Mesendoderm (in vitro differentiated cells): ENCODE results near the gene MYO1E.
"Not testable (repeated sequence)": the region's sequence is repeated elsewhere in the genome, so short reads cannot be mapped to it uniquely, and the experiment has no call there.

Experiments used
- DNase-seq: peaks from one replicate; pipeline ENCODE4 v3.0.0; 2013
- H2AK5ac ChIP-seq: 2 replicates; pipeline ENCODE4 v1.6.1; 2013; ENCODE audit warnings: low read length, inconsistent platforms
- H2BK120ac ChIP-seq: 2 replicates; pipeline ENCODE4 v1.6.1; 2013; ENCODE audit warnings: low read depth, mild to moderate bottlenecking, low read length, moderate library complexity, mixed read lengths
- H2BK15ac ChIP-seq: replicated peaks from 2 replicates; pipeline ENCODE4 v1.6.1; 2013; ENCODE audit warnings: low read depth, mild to moderate bottlenecking, moderate library complexity
- H2BK5ac ChIP-seq: 2 replicates; pipeline ENCODE4 v1.6.1; 2013; ENCODE audit warnings: low read length, inconsistent platforms
- H3K18ac ChIP-seq: 2 replicates; pipeline ENCODE4 v1.6.1; 2013; ENCODE audit warnings: mild to moderate bottlenecking, low read length, mixed read lengths
- H3K23ac ChIP-seq: one replicate; pipeline ENCODE4 v1.6.1; 2013; ENCODE audit warnings: low read length
- H3K27ac ChIP-seq: 2 replicates; pipeline ENCODE4 v1.5.1; 2013; ENCODE audit warnings: low read depth, mild to moderate bottlenecking, inconsistent platforms, low read length, moderate library complexity
- H3K27me3 ChIP-seq: 2 replicates; pipeline ENCODE4 v1.6.1; 2013; ENCODE audit warnings: low read length, control low read depth, mild to moderate bottlenecking, inconsistent platforms; ENCODE audit not compliant: insufficient read depth, poor library complexity
- H3K36me3 ChIP-seq: 2 replicates; pipeline ENCODE4 v1.6.1; 2013; ENCODE audit warnings: low read length, inconsistent platforms; ENCODE audit not compliant: control insufficient read depth, insufficient read depth
- H3K4ac ChIP-seq: one replicate; pipeline ENCODE4 v1.6.1; 2013; ENCODE audit warnings: low read depth, mild to moderate bottlenecking, low read length, moderate library complexity
- H3K4me1 ChIP-seq: 2 replicates; pipeline ENCODE4 v1.6.1; 2013; ENCODE audit warnings: low read depth, low read length, inconsistent platforms; ENCODE audit not compliant: control insufficient read depth
- H3K4me2 ChIP-seq: 2 replicates; pipeline ENCODE4 v1.6.1; 2013; ENCODE audit warnings: low read length
- H3K4me3 ChIP-seq: 2 replicates; pipeline ENCODE4 v1.5.1; 2013; ENCODE audit warnings: mild to moderate bottlenecking, low read length
- H3K56ac ChIP-seq: one replicate; pipeline ENCODE4 v1.6.1; 2013; ENCODE audit warnings: low read length
- H3K79me1 ChIP-seq: 2 replicates; pipeline ENCODE4 v1.6.1; 2013; ENCODE audit warnings: low read length, inconsistent platforms
- H3K79me2 ChIP-seq: 2 replicates; pipeline ENCODE4 v1.6.1; 2013; ENCODE audit warnings: mild to moderate bottlenecking, low read length; ENCODE audit not compliant: control insufficient read depth, insufficient read depth
- H3K9ac ChIP-seq: 2 replicates; pipeline ENCODE4 v1.6.1; 2013; ENCODE audit warnings: low read length, inconsistent platforms
- H4K5ac ChIP-seq: one replicate; pipeline ENCODE4 v1.6.1; 2013; ENCODE audit warnings: low read length
- H4K8ac ChIP-seq: one replicate; pipeline ENCODE4 v1.6.1; 2013; ENCODE audit warnings: low read depth, mild to moderate bottlenecking, control low read depth, low read length, moderate library complexity
- WGBS: extraction: QIAGEN DNeasy Blood & Tissue Kit; methylation state at CpG from one replicate; pipeline ENCODE4 v1.1.7; 2013; ENCODE audit warnings: low lambda C conversion rate, missing lambda C conversion rate; ENCODE audit not compliant: insufficient coverage; ENCODE audit errors: extremely low coverage; 5-methylcytosine and 5-hydroxymethylcytosine counted together

MYO1E gene

DNA sequence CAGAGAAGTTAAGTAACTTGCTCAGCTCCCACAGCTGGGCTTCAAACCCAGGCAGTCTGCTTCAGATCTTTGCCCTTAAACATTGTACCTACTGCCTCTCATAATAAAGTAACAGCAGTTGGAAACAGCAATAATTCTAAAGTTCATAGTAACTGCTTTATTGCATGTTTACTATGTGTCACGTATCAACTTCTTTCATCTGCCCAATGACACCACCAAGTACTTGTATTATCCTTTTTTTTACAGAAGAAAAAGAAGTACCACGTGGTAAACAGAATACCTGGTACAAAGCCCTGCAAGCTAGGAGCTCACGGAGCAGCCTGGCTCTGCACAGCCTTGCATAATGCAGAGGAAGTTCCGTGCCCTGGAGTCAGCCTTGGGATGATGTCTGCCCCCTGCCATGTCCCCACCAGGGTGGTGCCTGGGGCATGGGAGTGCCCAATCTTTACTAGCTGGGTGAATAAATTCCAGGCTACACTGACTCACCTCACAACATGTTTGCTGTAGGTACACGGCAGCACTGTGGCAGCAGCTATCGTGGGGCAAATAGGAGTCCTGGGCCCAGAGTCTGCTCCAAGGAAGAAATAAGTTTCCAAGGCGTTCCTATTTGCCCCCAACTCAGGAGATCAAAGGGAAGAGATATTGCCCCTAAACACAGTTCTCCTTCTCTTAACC lies 88.8 kb downstream of the MYO1E start:
- peak; percentile 57 for DNase-seq
- Histone ChIP-seq H4K5ac (no peak overlapping the region), H4K8ac (no peak overlapping the region), H3K27ac (no peak overlapping the region), H2BK15ac (no peak overlapping the region), H3K18ac (no peak overlapping the region), H2BK5ac (no peak overlapping the region), H3K23ac (no peak overlapping the region), H3K4me1 (no peaks in the 10 kb centered on the region), H3K9ac (no peak overlapping the region), H3K27me3 (no peaks in the 10 kb centered on the region), H3K4me3 (no peak overlapping the region), H3K4ac (no peak overlapping the region), H3K56ac (no peak overlapping the region), H2BK120ac (no peak overlapping the region), H3K79me2 (no peaks in the 10 kb centered on the region), H3K36me3 (no peaks in the 10 kb centered on the region), H3K4me2 (no peak overlapping the region), H3K79me1 (peaks cover 2% of the 10 kb centered on the region), H2AK5ac (no peak overlapping the region)
- no CpG with 5 or more reads among the region's 7 CpGs for WGBS

DNA sequence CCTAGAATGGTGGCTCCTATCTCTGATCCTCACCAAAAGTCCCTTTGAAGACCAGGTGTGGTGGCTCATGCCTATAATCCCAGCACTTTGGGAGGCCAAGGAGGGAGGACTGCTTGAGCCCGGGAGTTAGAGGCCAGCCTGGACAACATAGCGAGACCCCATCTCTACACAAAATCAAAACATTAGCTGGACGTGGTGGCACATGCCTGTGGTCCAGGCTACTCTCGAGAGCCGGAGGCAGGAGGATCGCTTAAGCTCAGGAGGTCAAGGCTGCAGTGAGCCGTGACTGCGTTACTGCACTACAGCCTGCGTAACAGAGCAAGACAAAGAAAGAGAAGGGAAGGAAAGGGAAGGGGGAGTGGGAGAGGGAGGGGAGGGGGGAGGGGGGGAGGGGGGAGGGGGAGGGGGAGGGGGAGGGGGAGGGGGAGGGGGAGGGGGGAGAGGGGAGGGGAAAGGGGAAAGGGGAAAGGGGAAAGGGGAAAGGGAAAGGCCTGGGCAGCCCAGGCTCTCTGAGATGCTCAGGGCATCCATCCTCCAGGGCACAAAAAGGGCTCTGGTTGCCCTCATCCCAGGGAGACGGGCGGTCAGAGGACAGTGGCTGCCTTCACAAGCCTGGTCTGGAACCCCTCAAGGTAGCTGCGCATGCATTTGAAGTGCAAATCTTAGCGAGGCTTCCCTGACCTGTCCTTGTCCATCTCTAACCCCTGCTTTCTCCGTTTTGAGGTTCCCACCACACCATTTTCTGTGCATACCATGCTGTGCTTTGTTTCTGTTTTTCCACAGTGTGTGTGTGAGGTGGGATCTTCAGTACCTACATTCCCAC lies 89.9 kb downstream of the MYO1E start:
- Histone ChIP-seq H3K4ac (no peak overlapping the region), H3K27me3 (no peaks in the 10 kb centered on the region), H3K4me2 (no peak overlapping the region), H3K36me3 (no peaks in the 10 kb centered on the region), H3K4me3 (no peak overlapping the region), H4K8ac (no peak overlapping the region), H2BK120ac (no peak overlapping the region), H2BK15ac (no peak overlapping the region), H3K56ac (no peak overlapping the region), H3K79me1 (peaks cover 2% of the 10 kb centered on the region), H3K9ac (no peak overlapping the region), H3K18ac (no peak overlapping the region), H3K27ac (no peak overlapping the region), H2BK5ac (no peak overlapping the region), H4K5ac (no peak overlapping the region), H3K23ac (no peak overlapping the region), H3K4me1 (no peaks in the 10 kb centered on the region), H2AK5ac (no peak overlapping the region), H3K79me2 (no peaks in the 10 kb centered on the region)
- DNase-seq, result no peak
- no CpG with 5 or more reads among the region's 14 CpGs for WGBS

- Histone ChIP-seq H3K56ac (no peak overlapping the region), H3K4ac (no peak overlapping the region), H3K9ac (no peak overlapping the region), H3K27me3 (no peaks in the 10 kb centered on the region), H2BK5ac (no peak overlapping the region), H2BK120ac (no peak overlapping the region), H3K36me3 (no peaks in the 10 kb centered on the region), H3K4me1 (peaks cover under 1% of the 10 kb centered on the region), H4K8ac (no peak overlapping the region), H2BK15ac (no peak overlapping the region), H3K79me1 (peaks cover 2% of the 10 kb centered on the region), H2AK5ac (no peak overlapping the region), H3K27ac (no peak overlapping the region), H3K4me2 (no peak overlapping the region), H4K5ac (no peak overlapping the region), H3K79me2 (no peaks in the 10 kb centered on the region), H3K4me3 (no peak overlapping the region), H3K18ac (no peak overlapping the region), H3K23ac (no peak overlapping the region)
- DNase-seq, result no peak
- WGBS, result no CpG with 5 or more reads among the region's 5 CpGs
Observed at GRCh38 chr15:59281699-59282098, 91.0 kb downstream of the MYO1E start.

DNA sequence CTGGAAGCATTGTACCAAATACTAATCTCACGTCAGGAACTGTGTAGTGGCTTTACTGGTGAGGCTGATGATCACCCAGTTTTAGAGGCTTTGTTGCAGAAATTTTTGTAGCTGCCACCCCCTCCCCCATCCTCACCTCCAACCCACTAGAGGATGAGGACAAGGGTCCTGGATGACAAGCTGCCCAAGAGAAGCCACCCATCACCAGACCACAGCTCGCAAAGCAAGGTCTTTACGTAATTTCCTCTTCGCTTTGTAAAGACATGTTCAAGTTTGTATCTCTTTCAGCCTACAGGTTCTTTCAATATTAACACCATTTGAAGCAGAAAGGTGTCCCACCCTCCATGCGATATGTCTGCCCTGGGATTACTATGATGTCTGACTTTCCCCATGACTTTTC lies 91.8 kb downstream of the MYO1E start:
- H3K79me2 ChIP-seq, result no peaks in the 10 kb centered on the region
- H3K27me3 ChIP-seq, result no peaks in the 10 kb centered on the region
- no peak overlapping the region for H4K5ac ChIP-seq

DNA sequence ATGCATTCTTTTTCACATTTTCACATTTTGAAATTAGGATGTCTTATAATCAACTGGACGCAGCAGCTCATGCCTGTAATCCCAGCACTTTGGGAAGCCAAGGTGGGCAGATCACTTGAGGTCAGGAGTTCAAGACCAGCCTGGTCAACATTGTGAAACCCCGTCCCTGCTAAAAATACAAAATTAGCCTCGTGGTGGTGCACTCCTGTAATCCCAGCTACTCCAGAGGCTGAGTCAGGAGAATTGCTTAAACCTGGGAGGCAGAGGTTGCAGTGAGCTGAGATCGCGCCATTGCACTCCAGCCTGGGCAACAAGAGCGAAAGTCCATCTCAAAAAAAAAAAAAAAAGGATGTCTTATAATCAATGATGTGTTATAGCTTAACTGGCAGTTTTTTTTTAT lies 92.4 kb downstream of the MYO1E start:
- not testable (repeated sequence) for H3K4me1 ChIP-seq, H3K36me3 ChIP-seq, H2BK5ac ChIP-seq, H3K4me3 ChIP-seq, H3K79me1 ChIP-seq, H3K18ac ChIP-seq, H3K23ac ChIP-seq, H4K5ac ChIP-seq, H4K8ac ChIP-seq, H3K4me2 ChIP-seq, H2AK5ac ChIP-seq, H3K27ac ChIP-seq, H3K79me2 ChIP-seq, H3K4ac ChIP-seq, H3K56ac ChIP-seq, H2BK120ac ChIP-seq, DNase-seq, H3K27me3 ChIP-seq, H2BK15ac ChIP-seq, H3K9ac ChIP-seq
- WGBS, result no CpG with 5 or more reads among the region's 6 CpGs

More for the DNA sequence above, 91.8 kb downstream of the MYO1E start:
- peaks cover 2% of the 10 kb centered on the region for H3K4me1 ChIP-seq
- H2BK15ac ChIP-seq, result no peak overlapping the region
- H4K8ac ChIP-seq, result no peak overlapping the region
- H3K18ac ChIP-seq, result no peak overlapping the region
- DNase-seq, result no peak
- H3K27ac ChIP-seq, result no peak overlapping the region
- no peak overlapping the region for H3K4ac ChIP-seq
- no peak overlapping the region for H2BK120ac ChIP-seq
- no peak overlapping the region for H2BK5ac ChIP-seq
- no peak overlapping the region for H3K56ac ChIP-seq
- no peak overlapping the region for H3K9ac ChIP-seq
- no peaks in the 10 kb centered on the region for H3K36me3 ChIP-seq
- H2AK5ac ChIP-seq, result no peak overlapping the region
- H3K4me3 ChIP-seq, result no peak overlapping the region
- no peaks in the 10 kb centered on the region for H3K79me1 ChIP-seq
- no CpG with 5 or more reads among the region's 5 CpGs for WGBS
- no peak overlapping the region for H3K23ac ChIP-seq
- no peak overlapping the region for H3K4me2 ChIP-seq
